ENCODE measurements around the gene SEPTIN10.

- TF ChIP-seq EZH2phosphoT487 (IDR thresholded peaks at IDR 0.05) (no peak), EZH2 (IDR thresholded peaks at IDR 0.05) (no peak)
- TF ChIP-seq, protein P1, sequence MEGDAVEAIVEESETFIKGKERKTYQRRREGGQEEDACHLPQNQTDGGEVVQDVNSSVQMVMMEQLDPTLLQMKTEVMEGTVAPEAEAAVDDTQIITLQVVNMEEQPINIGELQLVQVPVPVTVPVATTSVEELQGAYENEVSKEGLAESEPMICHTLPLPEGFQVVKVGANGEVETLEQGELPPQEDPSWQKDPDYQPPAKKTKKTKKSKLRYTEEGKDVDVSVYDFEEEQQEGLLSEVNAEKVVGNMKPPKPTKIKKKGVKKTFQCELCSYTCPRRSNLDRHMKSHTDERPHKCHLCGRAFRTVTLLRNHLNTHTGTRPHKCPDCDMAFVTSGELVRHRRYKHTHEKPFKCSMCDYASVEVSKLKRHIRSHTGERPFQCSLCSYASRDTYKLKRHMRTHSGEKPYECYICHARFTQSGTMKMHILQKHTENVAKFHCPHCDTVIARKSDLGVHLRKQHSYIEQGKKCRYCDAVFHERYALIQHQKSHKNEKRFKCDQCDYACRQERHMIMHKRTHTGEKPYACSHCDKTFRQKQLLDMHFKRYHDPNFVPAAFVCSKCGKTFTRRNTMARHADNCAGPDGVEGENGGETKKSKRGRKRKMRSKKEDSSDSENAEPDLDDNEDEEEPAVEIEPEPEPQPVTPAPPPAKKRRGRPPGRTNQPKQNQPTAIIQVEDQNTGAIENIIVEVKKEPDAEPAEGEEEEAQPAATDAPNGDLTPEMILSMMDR (IDR thresholded peaks at IDR 0.05): no peak
Observed at GRCh38 chr2:109613922-109614714, at the start of gene SEPTIN10, which contains the start of gene SOWAHC.

Data from neural progenitor cell (in vitro differentiated cells).